PC-3 (cell line): Measurements from ENCODE around the gene CIAO3. TPM values are rescaled to one million over a fixed set of nuclear protein-coding genes. Genes with fewer than 3 reads are reported as not detected.
A peak's percentile ranks its signal among the peaks of the same experiment; 100 is the strongest.

Experiments
- ATAC-seq: fragments of 200-7000 bp; cut with Tn5 transposase; 2 replicates; pipeline ENCODE4 v1.9.1; 2020; ENCODE audit warnings: mild to moderate bottlenecking, moderate library complexity
- BruUV-seq: library from RNA; stranded (reverse); fragments of 400-500 nt; replicated peaks from 2 replicates; lab custom pipeline; 2021; lab: Mats Ljungman, UMichigan
- CTCF ChIA-PET: fragments of 300-600 bp; sonication (Branson Sonifier 250); formaldehyde crosslinking; loops from one replicate; lab custom pipeline; 2022; ENCODE audit warnings: antibody characterized with exemption; lab: Charles Lee
- POLR2A ChIA-PET: fragments of 300-600 bp; sonication (Branson Sonifier 250); formaldehyde crosslinking; loops from one replicate; lab custom pipeline; 2022; ENCODE audit warnings: antibody characterized with exemption; ENCODE audit not compliant: unreplicated experiment; lab: Charles Lee
- DNase-seq: peaks from one replicate; pipeline ENCODE4 v3.0.0-alpha.2; 2015
- H2AFZ ChIP-seq: fragments of 300-600 bp; sonication (generic); 2 replicates; pipeline ENCODE4 v1.6.0; 2016; ENCODE audit warnings: antibody characterized with exemption, low read length
- H3F3A ChIP-seq: fragments of 300-600 bp; sonication (generic); one replicate; pipeline ENCODE4 v1.6.0; 2017; ENCODE audit warnings: antibody characterized with exemption, low read length, control low read depth, mild to moderate bottlenecking; ENCODE audit not compliant: unreplicated experiment
- H3K27ac ChIP-seq: fragments of 300-600 bp; sonication (generic); 2 replicates; pipeline ENCODE4 v1.5.1; 2016; ENCODE audit warnings: mild to moderate bottlenecking, low read length
- H3K27me3 ChIP-seq: fragments of 300-600 bp; sonication (generic); 2 replicates; pipeline ENCODE4 v1.6.1; 2016; ENCODE audit warnings: low read length, mixed read lengths
- H3K36me3 ChIP-seq: fragments of 300-600 bp; sonication (generic); 2 replicates; pipeline ENCODE4 v1.6.1; 2016; ENCODE audit warnings: low read depth, mixed run types, low read length, mixed read lengths
- H3K4me1 ChIP-seq: fragments of 300-600 bp; sonication (generic); 2 replicates; pipeline ENCODE4 v1.5.1; 2016; ENCODE audit warnings: low read length; ENCODE audit not compliant: insufficient read depth
- H3K4me2 ChIP-seq: fragments of 300-600 bp; sonication (generic); 2 replicates; pipeline ENCODE4 v1.6.0; 2016; ENCODE audit warnings: low read length
- H3K4me3 ChIP-seq: fragments of 300-600 bp; sonication (generic); 2 replicates; pipeline ENCODE4 v1.5.1; 2016; ENCODE audit warnings: mild to moderate bottlenecking, low read length, mixed read lengths
- H3K79me2 ChIP-seq: fragments of 300-600 bp; sonication (generic); 2 replicates; pipeline ENCODE4 v1.6.1; 2017; ENCODE audit warnings: low read length, mixed read lengths
- H3K9ac ChIP-seq: fragments of 300-600 bp; sonication (generic); 2 replicates; pipeline ENCODE4 v1.6.0; 2016; ENCODE audit warnings: mild to moderate bottlenecking, low read length
- H3K9me2 ChIP-seq: fragments of 300-600 bp; sonication (generic); replicated peaks from 2 replicates; pipeline ENCODE4 v1.6.1; 2016; ENCODE audit warnings: mixed run types, low read length, mixed read lengths
- H3K9me3 ChIP-seq: fragments of 300-600 bp; sonication (generic); 2 replicates; pipeline ENCODE4 v1.6.1; 2016; ENCODE audit warnings: low read length, mixed read lengths
- H4K20me1 ChIP-seq: fragments of 300-600 bp; sonication (generic); 2 replicates; pipeline ENCODE4 v1.6.1; 2016; ENCODE audit warnings: low read length, mixed read lengths
- EZH2 ChIP-seq: fragments of 300-600 bp; sonication (generic); IDR thresholded peaks from one replicate; pipeline ENCODE4 v1.6.1; 2017; ENCODE audit warnings: antibody characterized with exemption, mild to moderate bottlenecking, low read length; ENCODE audit not compliant: unreplicated experiment
- EZH2phosphoT487 ChIP-seq: fragments of 300-600 bp; sonication (generic); IDR thresholded peaks from 2 replicates; pipeline ENCODE4 v1.6.1; 2018; ENCODE audit warnings: mild to moderate bottlenecking, antibody characterized with exemption, low read length, borderline replicate concordance
- intact Hi-C: fragments of 100-400 bp; cut with micrococcal nuclease; formaldehyde crosslinking; loops from 2 replicates; pipeline ENCODE4 v1.9.0; 2023
- total RNA-seq: library from RNA; depleted of rRNA; stranded (reverse); fragments of >200 nt; gene quantifications from 2 replicates; pipeline ENCODE4 v1.2.3, GENCODE V29; 2014
- TF ChIP-seq, protein P1 (sequence below): fragments of 300-600 bp; sonication (generic); conservative IDR thresholded peaks from 2 replicates; pipeline ENCODE4 v1.5.1; 2017; ENCODE audit warnings: antibody characterized with exemption, low read depth, mild to moderate bottlenecking, low read length

Gene CIAO3
- total RNA-seq, 1 experiment from 2014 or later: 46.1 TPM

DNA sequence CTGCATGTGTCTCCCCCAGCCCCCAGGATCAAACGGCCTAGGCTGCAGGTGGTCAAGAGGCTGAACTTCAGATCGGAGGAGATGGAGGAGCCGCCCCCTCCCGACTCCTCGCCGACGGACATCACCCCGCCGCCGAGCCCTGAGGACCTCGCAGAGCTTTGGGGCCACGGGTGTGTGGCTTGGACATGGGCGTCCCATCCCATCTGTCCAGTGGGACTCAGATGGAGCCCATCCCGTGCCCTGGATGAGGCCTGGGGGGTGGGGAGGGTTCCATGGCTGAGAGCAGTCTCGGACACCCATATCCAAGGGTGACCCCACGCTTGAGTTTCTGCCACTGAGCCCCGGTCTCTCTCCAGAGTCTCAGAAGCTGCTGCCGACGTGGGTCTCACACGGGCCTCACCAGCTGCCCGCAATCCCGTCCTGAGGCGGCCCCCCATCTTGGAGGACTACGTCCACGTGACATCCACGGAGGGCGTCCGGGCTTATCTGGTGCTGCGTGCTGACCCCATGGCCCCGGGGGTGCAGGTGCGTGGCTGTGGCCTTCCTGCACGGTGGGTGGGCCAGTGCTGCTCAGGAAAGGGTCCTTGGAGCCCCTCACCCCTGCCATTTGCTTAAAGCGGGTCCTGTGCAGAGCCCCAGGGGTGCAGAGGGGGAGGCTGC is 48.5 kb upstream of the CIAO3 start:
- H3K27ac ChIP-seq: no peak overlapping the region
- no peaks in the 10 kb centered on the region; the same call in 1 of the 2 replicates for H3K36me3 ChIP-seq
- DNase-seq (no peak), ATAC-seq (no peak)
- intact Hi-C loops: loop anchor here (10.0 kb wide), 1 partner anchor 75 kb away; the partner anchor contains the start of gene METRN
- H3K9me3 ChIP-seq: no peaks in the 10 kb centered on the region
- H4K20me1 ChIP-seq: no peaks in the 10 kb centered on the region
- no peaks in the 10 kb centered on the region for H3K9me2 ChIP-seq
- no peaks in the 10 kb centered on the region for H3K27me3 ChIP-seq
- POLR2A ChIA-PET: interaction anchor here (0.7 kb wide), 1 partner anchor 69 kb away, joined by 3 read pairs; no protein-coding TSS in a partner anchor
- peaks cover 45% of the 10 kb centered on the region for H3K79me2 ChIP-seq
- H3F3A ChIP-seq: no peaks in the 10 kb centered on the region
- peaks cover 6% of the 10 kb centered on the region; the same call in 1 of the 2 replicates for H3K4me1 ChIP-seq
- H2AFZ ChIP-seq: no peak overlapping the region
- no TSS peak for BruUV-seq
- CTCF ChIA-PET: interaction anchor here (0.9 to 1.5 kb wide), 2 partner anchors 48 to 77 kb away, joined by 5 to 6 read pairs; partner anchors contain the start of gene CIAO3
- TF ChIP-seq, protein P1, sequence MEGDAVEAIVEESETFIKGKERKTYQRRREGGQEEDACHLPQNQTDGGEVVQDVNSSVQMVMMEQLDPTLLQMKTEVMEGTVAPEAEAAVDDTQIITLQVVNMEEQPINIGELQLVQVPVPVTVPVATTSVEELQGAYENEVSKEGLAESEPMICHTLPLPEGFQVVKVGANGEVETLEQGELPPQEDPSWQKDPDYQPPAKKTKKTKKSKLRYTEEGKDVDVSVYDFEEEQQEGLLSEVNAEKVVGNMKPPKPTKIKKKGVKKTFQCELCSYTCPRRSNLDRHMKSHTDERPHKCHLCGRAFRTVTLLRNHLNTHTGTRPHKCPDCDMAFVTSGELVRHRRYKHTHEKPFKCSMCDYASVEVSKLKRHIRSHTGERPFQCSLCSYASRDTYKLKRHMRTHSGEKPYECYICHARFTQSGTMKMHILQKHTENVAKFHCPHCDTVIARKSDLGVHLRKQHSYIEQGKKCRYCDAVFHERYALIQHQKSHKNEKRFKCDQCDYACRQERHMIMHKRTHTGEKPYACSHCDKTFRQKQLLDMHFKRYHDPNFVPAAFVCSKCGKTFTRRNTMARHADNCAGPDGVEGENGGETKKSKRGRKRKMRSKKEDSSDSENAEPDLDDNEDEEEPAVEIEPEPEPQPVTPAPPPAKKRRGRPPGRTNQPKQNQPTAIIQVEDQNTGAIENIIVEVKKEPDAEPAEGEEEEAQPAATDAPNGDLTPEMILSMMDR: no peak
- TF ChIP-seq EZH2phosphoT487 (no peak), EZH2 (no peak)
- peak overlapping the region; percentile 94 for H3K4me2 ChIP-seq
- H3K4me3 ChIP-seq: peak overlapping the region; percentile 75
- peak overlapping the region; percentile 86 for H3K9ac ChIP-seq

DNA sequence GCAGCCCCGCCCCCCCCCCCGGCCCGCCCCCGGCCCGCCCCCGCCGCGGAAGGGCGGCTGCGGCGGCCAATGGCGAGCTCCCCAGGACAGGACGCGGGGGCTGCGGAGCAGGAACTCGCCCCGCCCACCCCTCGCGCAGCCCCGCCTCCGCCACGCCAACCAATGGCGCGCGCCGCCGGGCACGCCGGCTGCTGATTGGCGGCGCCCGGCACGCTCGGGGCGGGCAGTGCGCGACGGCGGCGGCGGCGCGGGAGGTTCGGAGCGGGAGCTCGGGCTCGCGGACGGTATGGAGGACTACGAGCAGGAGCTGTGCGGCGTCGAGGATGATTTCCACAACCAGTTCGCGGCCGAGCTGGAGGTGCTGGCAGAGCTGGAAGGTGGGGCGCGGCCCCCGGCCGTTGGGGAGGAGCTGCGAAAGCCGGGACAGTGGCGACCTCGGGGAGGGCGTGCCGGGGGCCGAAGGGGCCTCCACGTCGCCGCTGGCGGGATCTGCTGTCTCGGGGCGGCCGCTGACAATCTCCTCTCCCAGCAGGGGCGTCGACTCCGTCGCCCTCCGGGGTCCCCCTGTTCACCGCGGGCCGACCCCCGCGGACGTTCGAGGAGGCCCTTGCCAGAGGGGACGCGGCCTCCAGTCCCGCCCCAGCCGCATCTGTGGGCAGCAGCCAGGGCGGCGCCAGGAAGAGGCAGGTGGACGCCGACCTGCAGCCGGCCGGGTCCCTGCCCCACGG is 47.8 kb upstream of the CIAO3 start, which contains the start of gene CHTF18:
CHTF18 (plus strand) TSS at position 222 of the 728 bp plus-strand sequence; CDS start at position 287, 65 bp downstream.
- Histone ChIP-seq H3K4me3 (peak within 1 kb of the TSS; percentile 95), H2AFZ (peak within 1 kb of the TSS; percentile 80), H3K27ac (no peak within 1 kb of the TSS), H3K27me3 (no peaks in the 10 kb centered on the region), H3F3A (no peaks in the 10 kb centered on the region), H3K9me2 (no peaks in the 10 kb centered on the region), H3K9me3 (no peaks in the 10 kb centered on the region), H3K36me3 (no peaks in the 10 kb centered on the region; the same call in 1 of the 2 replicates), H3K4me2 (peak within 1 kb of the TSS; percentile 94), H3K79me2 (peaks cover 45% of the 10 kb centered on the region), H4K20me1 (no peaks in the 10 kb centered on the region), H3K9ac (peak within 1 kb of the TSS; percentile 86), H3K4me1 (peaks cover 10% of the 10 kb centered on the region)
- POLR2A ChIA-PET: interaction anchor here (0.7 to 0.9 kb wide), 3 partner anchors 68 to 554 kb away, joined by 3 to 9 read pairs (median 9); no protein-coding TSS in a partner anchor
- BruUV-seq: no TSS peak
- TF ChIP-seq, protein P1: no peak
- no peak for TF ChIP-seq EZH2phosphoT487
- no peak for TF ChIP-seq EZH2
- CTCF ChIA-PET: interaction anchor here (0.6 to 1.5 kb wide), 5 partner anchors 47 to 76 kb away, joined by 3 to 9 read pairs (median 6); partner anchors contain the start of genes CIAO3 and METRN
- ATAC-seq (peak; percentile 77), DNase-seq (peak; percentile 88)
- intact Hi-C loops: loop anchor here (10.0 kb wide), 1 partner anchor 74 kb away; the partner anchor contains the start of gene METRN
